Tibial nerve (tissue), 4 donors: ENCODE measurements around the gene VWC2L.

ENCODE experiments used
- EP300 ChIP-seq, 2 donors: sonication (generic); formaldehyde crosslinking; IDR thresholded peaks; one replicate each; pipeline ENCODE4 v1.6.1; 2017; ENCODE audit warnings: antibody characterized with exemption in 2 of 2, mild to moderate bottlenecking in 1 of 2
- POLR2A ChIP-seq, 2 donors: fragments of 450-650 bp; IDR thresholded peaks; one replicate each; pipeline ENCODE4 v1.6.1; 2017; ENCODE audit warnings: antibody characterized with exemption in 2 of 2, mild to moderate bottlenecking in 2 of 2, moderate library complexity in 2 of 2
- TF ChIP-seq, protein P1 (sequence below), 5 experiments: fragments of 200-600 bp in 3 of 5; fragments of 450-650 bp in 2 of 5; sonication (generic) in 3 of 5; IDR thresholded peaks; one replicate each; pipeline ENCODE4 v1.5.1; 2016 to 2019; ENCODE audit warnings: antibody characterized with exemption in 5 of 5, mild to moderate bottlenecking in 3 of 5, moderate library complexity in 2 of 5

DNA sequence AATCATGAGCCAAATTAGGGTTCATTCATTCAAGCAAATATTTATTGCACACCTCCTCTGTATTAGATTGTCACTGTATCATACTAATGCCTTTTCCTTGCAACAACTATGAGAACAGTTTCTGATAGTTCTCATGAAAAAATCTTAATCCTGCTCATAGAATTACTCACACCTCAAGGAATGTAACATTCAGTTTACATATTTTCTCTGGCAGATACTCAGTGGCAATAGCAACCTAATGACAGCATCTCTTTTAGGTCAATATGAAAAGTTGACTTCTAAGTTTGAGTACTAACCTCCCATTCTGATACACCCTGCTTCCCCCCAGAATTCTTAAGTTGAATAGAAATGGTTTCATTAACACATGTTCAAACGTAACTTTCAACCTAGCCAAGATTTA lies 132.0 kb downstream of the VWC2L start:
- TF ChIP-seq, protein P1, sequence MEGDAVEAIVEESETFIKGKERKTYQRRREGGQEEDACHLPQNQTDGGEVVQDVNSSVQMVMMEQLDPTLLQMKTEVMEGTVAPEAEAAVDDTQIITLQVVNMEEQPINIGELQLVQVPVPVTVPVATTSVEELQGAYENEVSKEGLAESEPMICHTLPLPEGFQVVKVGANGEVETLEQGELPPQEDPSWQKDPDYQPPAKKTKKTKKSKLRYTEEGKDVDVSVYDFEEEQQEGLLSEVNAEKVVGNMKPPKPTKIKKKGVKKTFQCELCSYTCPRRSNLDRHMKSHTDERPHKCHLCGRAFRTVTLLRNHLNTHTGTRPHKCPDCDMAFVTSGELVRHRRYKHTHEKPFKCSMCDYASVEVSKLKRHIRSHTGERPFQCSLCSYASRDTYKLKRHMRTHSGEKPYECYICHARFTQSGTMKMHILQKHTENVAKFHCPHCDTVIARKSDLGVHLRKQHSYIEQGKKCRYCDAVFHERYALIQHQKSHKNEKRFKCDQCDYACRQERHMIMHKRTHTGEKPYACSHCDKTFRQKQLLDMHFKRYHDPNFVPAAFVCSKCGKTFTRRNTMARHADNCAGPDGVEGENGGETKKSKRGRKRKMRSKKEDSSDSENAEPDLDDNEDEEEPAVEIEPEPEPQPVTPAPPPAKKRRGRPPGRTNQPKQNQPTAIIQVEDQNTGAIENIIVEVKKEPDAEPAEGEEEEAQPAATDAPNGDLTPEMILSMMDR (IDR thresholded peaks at IDR 0.05) = no peak
- TF ChIP-seq EP300 (IDR thresholded peaks at IDR 0.05) = no peak
- TF ChIP-seq POLR2A (IDR thresholded peaks at IDR 0.05) = no peak
